ENCODE measurements around the gene NOS1AP.

NOS1AP gene

DNA sequence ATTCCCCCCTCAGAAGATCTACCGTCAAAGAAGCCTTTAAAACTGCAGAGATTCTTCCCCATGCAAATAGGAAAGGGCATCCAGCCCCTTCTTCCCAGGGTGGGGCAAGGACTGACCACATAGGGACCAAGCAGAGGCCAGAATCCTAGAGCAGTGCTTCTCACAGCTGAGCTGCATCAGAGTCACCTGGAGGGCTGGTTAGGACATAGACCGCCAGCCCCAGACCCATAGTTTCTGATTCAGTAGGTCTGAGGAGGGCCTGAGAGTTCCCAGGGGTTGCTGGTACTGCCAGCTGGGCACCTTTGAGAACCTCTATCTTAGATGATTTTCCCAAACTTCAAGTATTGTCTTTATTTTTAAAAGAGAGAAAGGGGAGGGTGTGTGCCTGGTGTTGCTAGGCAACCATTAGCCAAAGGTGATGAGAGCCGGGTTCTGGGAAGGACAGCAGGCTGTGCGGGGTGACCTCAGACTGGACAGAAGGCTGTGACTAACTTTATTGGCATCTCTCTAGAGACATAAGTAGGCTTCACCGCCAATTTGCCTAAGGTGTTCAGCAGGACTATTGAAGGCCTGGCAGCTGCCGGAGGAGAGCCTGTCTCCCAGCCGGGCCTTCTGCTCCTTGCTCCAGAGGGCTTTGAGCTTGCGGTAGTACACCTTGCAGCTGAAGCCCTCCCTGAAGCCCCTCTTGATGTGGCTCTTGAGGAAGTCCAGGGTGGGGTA, 304.2 kb downstream of the NOS1AP start:
- Histone ChIP-seq H2BK120ac (ENCODE audit: low read depth, low read length) (no peak overlapping the region), H3K23ac (ENCODE audit: low read length in 2 of 2) (peak overlapping the region in 1 of 2 experiments; percentile 51), H2AFZ (ENCODE audit: low read depth, low read length) (no peak overlapping the region), H3K14ac (ENCODE audit: low read length in 2 of 2) (no peak overlapping the region), H3K27me3 (ENCODE audit: control insufficient read depth in 1 of 2, insufficient read depth in 1 of 2, low read length in 2 of 2) (peaks cover 0 to 15% of the 10 kb centered on the region in 2 experiments), H3K4me3 (ENCODE audit: insufficient read depth in 1 of 2, low read depth in 1 of 2, low read length in 2 of 2) (no peak overlapping the region), H2BK5ac (ENCODE audit: low read depth, low read length, poor library complexity, severe bottlenecking) (no peak overlapping the region), H3K79me1 (replicated peaks; ENCODE audit: low read length, poor library complexity, severe bottlenecking) (no peaks in the 10 kb centered on the region), H3K4me2 (ENCODE audit: low read length, poor library complexity, severe bottlenecking) (no peak overlapping the region), H2AK5ac (ENCODE audit: low read length, severe bottlenecking) (no peak overlapping the region), H3K9ac (ENCODE audit: low read length) (no peak overlapping the region), H3K27ac (ENCODE audit: low read length, poor library complexity, severe bottlenecking) (no peak overlapping the region), H4K91ac (ENCODE audit: low read length) (no peak overlapping the region), H3K4ac (ENCODE audit: low read depth in 1 of 2, low read length in 2 of 2) (no peak overlapping the region), H3K36me3 (ENCODE audit: control insufficient read depth in 1 of 2, insufficient read depth in 2 of 2, low read depth in 1 of 2, low read length in 2 of 2) (no peaks in the 10 kb centered on the region), H4K8ac (ENCODE audit: low read length) (no peak overlapping the region), H2BK15ac (ENCODE audit: low read depth, poor library complexity, severe bottlenecking) (no peak overlapping the region), H3K4me1 (ENCODE audit: control insufficient read depth, insufficient read depth, low read depth, low read length) (peaks cover 25% of the 10 kb centered on the region), H2BK12ac (ENCODE audit: low read length in 2 of 2) (no peak overlapping the region), H3K9me3 (ENCODE audit: control insufficient read depth, low read length) (no peaks in the 10 kb centered on the region), H3K18ac (ENCODE audit: low read depth in 1 of 2, low read length in 2 of 2) (no peak overlapping the region)
- DNase-seq: peak; percentile 71
- WGBS: 65% methylated on average over 8 of the region's 8 CpGs

- no peak overlapping the region for H4K91ac ChIP-seq (ENCODE audit: low read length)
- no peak overlapping the region for H3K23ac ChIP-seq (ENCODE audit: low read length in 2 of 2)
- no peak overlapping the region for H3K14ac ChIP-seq (ENCODE audit: low read length in 2 of 2)
- no peak overlapping the region for H3K27ac ChIP-seq (ENCODE audit: low read length, poor library complexity, severe bottlenecking)
- no peak overlapping the region for H2BK5ac ChIP-seq (ENCODE audit: low read depth, low read length, poor library complexity, severe bottlenecking)
- 92% methylated on average over 9 of the region's 9 CpGs for WGBS
- no peak for DNase-seq
- no peak overlapping the region for H3K4me2 ChIP-seq (ENCODE audit: low read length, poor library complexity, severe bottlenecking)
- H2BK120ac ChIP-seq (ENCODE audit: low read depth, low read length): no peak overlapping the region
- peaks cover 25% of the 10 kb centered on the region for H3K4me1 ChIP-seq (ENCODE audit: control insufficient read depth, insufficient read depth, low read depth, low read length)
- H2BK15ac ChIP-seq (ENCODE audit: low read depth, poor library complexity, severe bottlenecking): no peak overlapping the region
- H3K4me3 ChIP-seq (ENCODE audit: insufficient read depth in 1 of 2, low read depth in 1 of 2, low read length in 2 of 2): no peak overlapping the region
- no peak overlapping the region for H3K4ac ChIP-seq (ENCODE audit: low read depth in 1 of 2, low read length in 2 of 2)
- H3K9ac ChIP-seq (ENCODE audit: low read length): no peak overlapping the region
- H4K8ac ChIP-seq (ENCODE audit: low read length): no peak overlapping the region
- H2AFZ ChIP-seq (ENCODE audit: low read depth, low read length): no peak overlapping the region
- H2AK5ac ChIP-seq (ENCODE audit: low read length, severe bottlenecking): no peak overlapping the region
- no peaks in the 10 kb centered on the region for H3K9me3 ChIP-seq (ENCODE audit: control insufficient read depth, low read length)
- H3K79me1 ChIP-seq (replicated peaks; ENCODE audit: low read length, poor library complexity, severe bottlenecking): no peaks in the 10 kb centered on the region
- H3K27me3 ChIP-seq (ENCODE audit: control insufficient read depth in 1 of 2, insufficient read depth in 1 of 2, low read length in 2 of 2): peaks cover 0 to 8% of the 10 kb centered on the region in 2 experiments
- H3K36me3 ChIP-seq (ENCODE audit: control insufficient read depth in 1 of 2, insufficient read depth in 2 of 2, low read depth in 1 of 2, low read length in 2 of 2): no peaks in the 10 kb centered on the region
- no peak overlapping the region for H3K18ac ChIP-seq (ENCODE audit: low read depth in 1 of 2, low read length in 2 of 2)
- no peak overlapping the region for H2BK12ac ChIP-seq (ENCODE audit: low read length in 2 of 2)
Observed at GRCh38 chr1:162374406-162374805, 304.9 kb downstream of the NOS1AP start.

DNA sequence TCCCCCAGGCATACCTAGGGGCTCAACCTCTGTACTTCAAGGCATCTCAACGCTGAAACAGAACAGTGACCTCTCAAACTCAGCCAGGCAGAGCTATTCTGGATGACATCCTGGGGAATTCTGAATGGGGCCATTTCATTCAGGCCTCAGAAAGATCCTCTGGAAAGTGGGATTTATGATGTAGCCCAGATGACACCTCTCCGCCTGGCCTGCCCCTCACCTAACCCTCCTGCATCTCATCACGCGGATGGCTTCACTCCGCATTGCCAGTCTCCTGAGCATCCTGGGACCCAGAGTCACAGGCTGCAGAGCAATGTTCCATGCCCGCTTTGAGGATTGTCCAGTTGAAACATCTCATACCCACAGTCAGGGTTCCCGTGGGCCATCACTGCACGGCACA, 306.0 kb downstream of the NOS1AP start:
- no peak overlapping the region for H3K27ac ChIP-seq (ENCODE audit: low read length, poor library complexity, severe bottlenecking)
- no peak overlapping the region for H3K4ac ChIP-seq (ENCODE audit: low read depth in 1 of 2, low read length in 2 of 2)
- DNase-seq: no peak
- no peak overlapping the region for H3K4me2 ChIP-seq (ENCODE audit: low read length, poor library complexity, severe bottlenecking)
- H3K4me3 ChIP-seq (ENCODE audit: insufficient read depth in 1 of 2, low read depth in 1 of 2, low read length in 2 of 2): no peak overlapping the region
- no peak overlapping the region for H4K91ac ChIP-seq (ENCODE audit: low read length)
- no peak overlapping the region for H3K14ac ChIP-seq (ENCODE audit: low read length in 2 of 2)
- H3K23ac ChIP-seq (ENCODE audit: low read length in 2 of 2): no peak overlapping the region
- no peak overlapping the region for H2BK120ac ChIP-seq (ENCODE audit: low read depth, low read length)
- no peaks in the 10 kb centered on the region for H3K9me3 ChIP-seq (ENCODE audit: control insufficient read depth, low read length)
- no peak overlapping the region for H4K8ac ChIP-seq (ENCODE audit: low read length)
- H2BK15ac ChIP-seq (ENCODE audit: low read depth, poor library complexity, severe bottlenecking): no peak overlapping the region
- no peak overlapping the region for H3K18ac ChIP-seq (ENCODE audit: low read depth in 1 of 2, low read length in 2 of 2)
- no peak overlapping the region for H2BK12ac ChIP-seq (ENCODE audit: low read length in 2 of 2)
- no peaks in the 10 kb centered on the region for H3K79me1 ChIP-seq (replicated peaks; ENCODE audit: low read length, poor library complexity, severe bottlenecking)
- peaks cover 0 to 4% of the 10 kb centered on the region in 2 experiments for H3K27me3 ChIP-seq (ENCODE audit: control insufficient read depth in 1 of 2, insufficient read depth in 1 of 2, low read length in 2 of 2)
- H2AK5ac ChIP-seq (ENCODE audit: low read length, severe bottlenecking): peak overlapping the region; percentile 20
- H2AFZ ChIP-seq (ENCODE audit: low read depth, low read length): no peak overlapping the region
- no peak overlapping the region for H2BK5ac ChIP-seq (ENCODE audit: low read depth, low read length, poor library complexity, severe bottlenecking)
- no peaks in the 10 kb centered on the region for H3K36me3 ChIP-seq (ENCODE audit: control insufficient read depth in 1 of 2, insufficient read depth in 2 of 2, low read depth in 1 of 2, low read length in 2 of 2)
- peaks cover 25% of the 10 kb centered on the region for H3K4me1 ChIP-seq (ENCODE audit: control insufficient read depth, insufficient read depth, low read depth, low read length)
- H3K9ac ChIP-seq (ENCODE audit: low read length): no peak overlapping the region
- WGBS: 83% methylated on average over 8 of the region's 8 CpGs

DNA sequence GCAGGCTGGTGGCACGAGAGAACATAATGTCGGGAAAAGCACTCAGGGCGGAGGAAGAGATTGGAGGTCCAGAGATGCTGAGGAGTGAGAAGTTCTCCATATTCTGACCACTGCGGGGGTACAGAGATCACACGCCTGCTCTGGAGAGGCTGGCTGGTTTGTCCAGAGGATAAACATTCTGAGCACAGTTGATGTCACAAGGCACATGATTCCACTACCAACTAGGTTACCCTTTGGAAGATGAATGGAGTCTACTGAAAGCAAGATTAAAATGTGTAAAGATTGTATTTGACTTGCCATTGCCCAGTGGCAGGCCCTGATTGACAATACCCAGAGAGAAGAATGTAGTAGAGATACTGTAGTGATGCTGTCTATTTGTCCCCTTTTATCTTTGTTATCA, 307.2 kb downstream of the NOS1AP start, which contains the start of gene SPATA46:
Gene SPATA46 (minus strand): TSS at position 164 of the 400 bp plus-strand sequence. CDS start 64 bp downstream, at position 100.
- WGBS: 94% methylated on average over 5 of the region's 5 CpGs

More for the DNA sequence above, 307.2 kb downstream of the NOS1AP start, which contains the start of gene SPATA46:
- H3K4me3 ChIP-seq (ENCODE audit: insufficient read depth in 1 of 2, low read depth in 1 of 2, low read length in 2 of 2): no peak within 1 kb of the TSS
- DNase-seq: no peak
- H2BK5ac ChIP-seq (ENCODE audit: low read depth, low read length, poor library complexity, severe bottlenecking): no peak within 1 kb of the TSS
- H4K91ac ChIP-seq (ENCODE audit: low read length): no peak within 1 kb of the TSS
- no peaks in the 10 kb centered on the region for H3K79me1 ChIP-seq (replicated peaks; ENCODE audit: low read length, poor library complexity, severe bottlenecking)
- no peak within 1 kb of the TSS for H3K9ac ChIP-seq (ENCODE audit: low read length)
- H3K9me3 ChIP-seq (ENCODE audit: control insufficient read depth, low read length): no peaks in the 10 kb centered on the region
- H3K27ac ChIP-seq (ENCODE audit: low read length, poor library complexity, severe bottlenecking): no peak within 1 kb of the TSS
- H2AFZ ChIP-seq (ENCODE audit: low read depth, low read length): no peak within 1 kb of the TSS
- no peak within 1 kb of the TSS for H2BK15ac ChIP-seq (ENCODE audit: low read depth, poor library complexity, severe bottlenecking)
- no peak within 1 kb of the TSS for H3K18ac ChIP-seq (ENCODE audit: low read depth in 1 of 2, low read length in 2 of 2)
- peaks cover 0 to 4% of the 10 kb centered on the region in 2 experiments for H3K27me3 ChIP-seq (ENCODE audit: control insufficient read depth in 1 of 2, insufficient read depth in 1 of 2, low read length in 2 of 2)
- H2BK12ac ChIP-seq (ENCODE audit: low read length in 2 of 2): no peak within 1 kb of the TSS
- H3K14ac ChIP-seq (ENCODE audit: low read length in 2 of 2): no peak within 1 kb of the TSS
- no peak within 1 kb of the TSS for H2BK120ac ChIP-seq (ENCODE audit: low read depth, low read length)
- no peak within 1 kb of the TSS for H2AK5ac ChIP-seq (ENCODE audit: low read length, severe bottlenecking)
- no peak within 1 kb of the TSS for H3K23ac ChIP-seq (ENCODE audit: low read length in 2 of 2)
- H3K4me2 ChIP-seq (ENCODE audit: low read length, poor library complexity, severe bottlenecking): no peak within 1 kb of the TSS
- peaks cover 23% of the 10 kb centered on the region for H3K4me1 ChIP-seq (ENCODE audit: control insufficient read depth, insufficient read depth, low read depth, low read length)
- H4K8ac ChIP-seq (ENCODE audit: low read length): no peak within 1 kb of the TSS
- H3K4ac ChIP-seq (ENCODE audit: low read depth in 1 of 2, low read length in 2 of 2): no peak within 1 kb of the TSS
- H3K36me3 ChIP-seq (ENCODE audit: control insufficient read depth in 1 of 2, insufficient read depth in 2 of 2, low read depth in 1 of 2, low read length in 2 of 2): no peaks in the 10 kb centered on the region
